ENCODE results near the gene PDE4D. TPM values are rescaled to one million over a fixed set of nuclear protein-coding genes. Genes with fewer than 3 reads are reported as not detected.

PDE4D gene
- total RNA-seq, 1 donor from 2014 or later = 2.3 TPM

DNA sequence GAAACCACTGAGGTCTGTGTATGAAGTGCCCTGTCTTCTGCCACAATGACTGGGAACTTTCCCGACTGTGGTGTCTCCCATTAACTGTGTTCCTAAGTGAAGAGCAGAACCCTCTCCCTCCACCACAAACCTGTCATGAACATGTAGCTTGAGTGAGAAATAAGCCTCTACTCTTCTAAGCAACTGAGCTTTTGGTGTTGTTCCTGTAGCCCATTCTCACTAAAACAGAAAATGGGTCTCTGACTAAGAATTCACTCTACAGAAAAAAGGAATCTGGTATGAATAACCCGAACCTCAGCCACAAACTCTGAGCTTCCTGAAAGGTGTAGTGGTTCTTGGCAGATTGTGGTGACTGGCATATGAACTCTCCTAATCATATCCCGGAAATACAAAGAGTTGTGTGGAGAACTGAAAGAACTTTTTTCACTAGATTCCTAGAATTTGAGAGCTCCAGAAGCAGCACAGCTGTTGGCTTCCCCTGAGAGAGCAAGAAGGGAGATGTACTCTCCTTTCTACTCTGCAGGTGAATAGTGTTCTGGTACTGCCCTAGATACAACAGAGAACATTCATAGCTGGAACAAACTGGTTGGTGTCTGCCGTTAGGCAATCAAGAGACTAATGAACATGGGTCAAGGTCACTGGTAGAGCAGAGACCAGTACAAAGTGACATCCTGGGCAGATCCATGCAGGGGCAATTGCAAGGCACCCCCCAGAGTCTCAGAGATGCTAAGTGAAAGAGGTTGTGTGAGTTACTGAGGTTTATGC is 283.8 kb downstream of the PDE4D start:
- no peak overlapping the region for H2AFZ ChIP-seq (replicated peaks)
- no peak overlapping the region for H3K9ac ChIP-seq
- H3K79me2 ChIP-seq (ENCODE audit: low read depth) = no peaks in the 10 kb centered on the region
- no peaks in the 10 kb centered on the region for H4K20me1 ChIP-seq (ENCODE audit: low read depth)
- Mint-ChIP-seq H3K27ac (no peak overlapping the region), H3K27me3 (ENCODE audit: insufficient read depth, low read depth) (no peaks in the 10 kb centered on the region), H3K4me3 (no peak overlapping the region), H3K36me3 (no peaks in the 10 kb centered on the region), H3K9me3 (peaks cover 2% of the 10 kb centered on the region), H3K4me1 (peaks cover 4% of the 10 kb centered on the region)
- no peak overlapping the region for H3K4me2 ChIP-seq
- no peak overlapping the region for H3K27ac ChIP-seq
- H3K4me1 ChIP-seq = peaks cover 8% of the 10 kb centered on the region
- no peaks in the 10 kb centered on the region for H3K9me3 ChIP-seq (ENCODE audit: low read depth)
- no peaks in the 10 kb centered on the region for H3K36me3 ChIP-seq
- no peaks in the 10 kb centered on the region for H3F3A ChIP-seq (ENCODE audit: low read depth)
- H3K27me3 ChIP-seq = no peaks in the 10 kb centered on the region
- DNase-seq (ENCODE audit: low spot score) = no peak
- TF ChIP-seq, protein P1, sequence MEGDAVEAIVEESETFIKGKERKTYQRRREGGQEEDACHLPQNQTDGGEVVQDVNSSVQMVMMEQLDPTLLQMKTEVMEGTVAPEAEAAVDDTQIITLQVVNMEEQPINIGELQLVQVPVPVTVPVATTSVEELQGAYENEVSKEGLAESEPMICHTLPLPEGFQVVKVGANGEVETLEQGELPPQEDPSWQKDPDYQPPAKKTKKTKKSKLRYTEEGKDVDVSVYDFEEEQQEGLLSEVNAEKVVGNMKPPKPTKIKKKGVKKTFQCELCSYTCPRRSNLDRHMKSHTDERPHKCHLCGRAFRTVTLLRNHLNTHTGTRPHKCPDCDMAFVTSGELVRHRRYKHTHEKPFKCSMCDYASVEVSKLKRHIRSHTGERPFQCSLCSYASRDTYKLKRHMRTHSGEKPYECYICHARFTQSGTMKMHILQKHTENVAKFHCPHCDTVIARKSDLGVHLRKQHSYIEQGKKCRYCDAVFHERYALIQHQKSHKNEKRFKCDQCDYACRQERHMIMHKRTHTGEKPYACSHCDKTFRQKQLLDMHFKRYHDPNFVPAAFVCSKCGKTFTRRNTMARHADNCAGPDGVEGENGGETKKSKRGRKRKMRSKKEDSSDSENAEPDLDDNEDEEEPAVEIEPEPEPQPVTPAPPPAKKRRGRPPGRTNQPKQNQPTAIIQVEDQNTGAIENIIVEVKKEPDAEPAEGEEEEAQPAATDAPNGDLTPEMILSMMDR (IDR thresholded peaks at IDR 0.05) = no peak
- TF ChIP-seq EZH2phosphoT487 (IDR thresholded peaks at IDR 0.05) (no peak), EZH2 (IDR thresholded peaks at IDR 0.05) (no peak)
- H3K4me3 ChIP-seq = no peak overlapping the region

DNA sequence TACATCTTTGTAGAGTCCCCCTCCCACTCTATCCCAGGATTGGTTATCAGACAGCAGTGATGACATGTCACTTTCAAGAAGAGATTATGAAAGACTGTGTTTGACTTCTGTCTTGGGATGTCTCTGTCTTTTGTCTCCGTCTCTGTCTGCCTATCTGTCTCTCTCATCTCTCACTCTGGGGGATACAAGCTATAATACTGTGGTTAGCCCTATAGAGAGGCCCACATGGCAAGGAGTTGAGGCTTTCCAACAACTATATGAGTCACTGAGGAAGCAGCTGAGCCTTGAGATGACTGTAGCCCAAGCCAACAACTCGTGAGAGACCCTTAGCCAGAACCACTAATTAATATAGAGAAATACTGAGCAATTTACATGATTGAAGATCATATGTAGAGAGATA is 284.8 kb downstream of the PDE4D start:
- Histone ChIP-seq H3K9ac (no peak overlapping the region), H2AFZ (replicated peaks) (no peak overlapping the region), H3K4me3 (no peak overlapping the region), H3K4me1 (peaks cover 8% of the 10 kb centered on the region), H3K9me3 (ENCODE audit: low read depth) (no peaks in the 10 kb centered on the region), H4K20me1 (ENCODE audit: low read depth) (no peaks in the 10 kb centered on the region), H3K4me2 (no peak overlapping the region), H3K36me3 (no peaks in the 10 kb centered on the region), H3K27me3 (no peaks in the 10 kb centered on the region), H3K27ac (no peak overlapping the region), H3F3A (ENCODE audit: low read depth) (no peaks in the 10 kb centered on the region), H3K79me2 (ENCODE audit: low read depth) (no peaks in the 10 kb centered on the region)
- H3K4me3 Mint-ChIP-seq = no peak overlapping the region
- H3K4me1 Mint-ChIP-seq = peaks cover 4% of the 10 kb centered on the region
- H3K27me3 Mint-ChIP-seq (ENCODE audit: insufficient read depth, low read depth) = no peaks in the 10 kb centered on the region
- TF ChIP-seq, protein P1 (IDR thresholded peaks at IDR 0.05) = no peak
- TF ChIP-seq EZH2 (IDR thresholded peaks at IDR 0.05) = no peak
- no peak for TF ChIP-seq EZH2phosphoT487 (IDR thresholded peaks at IDR 0.05)
- no peaks in the 10 kb centered on the region for H3K36me3 Mint-ChIP-seq
- DNase-seq (ENCODE audit: low spot score) = no peak
- peaks cover 2% of the 10 kb centered on the region for H3K9me3 Mint-ChIP-seq
- H3K27ac Mint-ChIP-seq = no peak overlapping the region

DNA sequence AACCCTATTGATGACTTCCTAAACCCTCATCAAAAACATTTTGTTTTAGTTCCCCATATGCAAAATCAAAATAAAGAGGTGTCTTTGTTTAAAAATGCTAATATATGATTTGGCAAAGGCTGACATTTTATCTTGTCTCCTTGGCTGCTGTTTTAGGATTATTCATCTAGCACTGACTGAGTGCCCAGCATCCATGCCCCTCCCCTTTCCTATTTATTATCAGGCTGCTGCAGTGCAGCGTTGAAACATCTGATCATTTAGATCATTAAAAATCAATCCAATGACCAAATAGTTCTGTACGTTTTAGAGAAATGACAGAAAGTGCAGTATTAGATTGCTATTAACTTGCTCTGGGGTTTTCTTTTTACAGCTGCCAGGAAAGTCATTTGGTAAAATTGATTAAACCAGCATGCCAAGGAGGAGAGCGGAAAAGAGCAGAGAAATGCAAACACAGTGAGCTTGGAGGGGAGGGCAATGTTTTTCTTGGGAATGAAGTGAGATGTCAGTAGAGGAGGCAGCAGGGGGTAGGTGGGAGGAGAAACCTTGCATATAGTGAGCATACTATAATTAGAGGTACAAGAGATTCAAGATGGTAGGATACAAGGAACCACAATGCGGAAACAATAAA is 286.3 kb downstream of the PDE4D start:
- Mint-ChIP-seq H3K27ac (no peak overlapping the region), H3K4me3 (no peak overlapping the region), H3K9me3 (peaks cover 2% of the 10 kb centered on the region), H3K27me3 (ENCODE audit: insufficient read depth, low read depth) (no peaks in the 10 kb centered on the region), H3K36me3 (no peaks in the 10 kb centered on the region), H3K4me1 (peaks cover 4% of the 10 kb centered on the region)
- no peaks in the 10 kb centered on the region for H3K27me3 ChIP-seq
- H3K9ac ChIP-seq = no peak overlapping the region
- TF ChIP-seq EZH2phosphoT487 (IDR thresholded peaks at IDR 0.05) (no peak), EZH2 (IDR thresholded peaks at IDR 0.05) (no peak)
- TF ChIP-seq, protein P1 (IDR thresholded peaks at IDR 0.05) = no peak
- H3K27ac ChIP-seq = no peak overlapping the region
- peaks cover 8% of the 10 kb centered on the region for H3K4me1 ChIP-seq
- DNase-seq (ENCODE audit: low spot score) = no peak
- no peaks in the 10 kb centered on the region for H3K36me3 ChIP-seq
- H3K9me3 ChIP-seq (ENCODE audit: low read depth) = no peaks in the 10 kb centered on the region
- peak overlapping the region; percentile 38 for H2AFZ ChIP-seq (replicated peaks)
- H3K79me2 ChIP-seq (ENCODE audit: low read depth) = no peaks in the 10 kb centered on the region
- no peak overlapping the region for H3K4me2 ChIP-seq
- H3F3A ChIP-seq (ENCODE audit: low read depth) = no peaks in the 10 kb centered on the region
- no peaks in the 10 kb centered on the region for H4K20me1 ChIP-seq (ENCODE audit: low read depth)
- H3K4me3 ChIP-seq = no peak overlapping the region

All from neural progenitor cell (in vitro differentiated cells).